Activated CD8-positive, alpha-beta memory T cell treated with anti-CD3 and anti-CD28 coated beads, Interleukin-2, amount 50 U/mL, for 24 hours (primary cell): ENCODE results near the gene TRIML2.

ENCODE experiments used
- DNase-seq: peaks from one replicate; pipeline ENCODE4 v3.0.0-alpha.2; 2020; ENCODE audit errors: extremely low read depth

TRIML2 gene

GRCh38 chr4:188109157-188109755, at the start of gene TRIML2:
TRIML2 (minus strand) TSS chr4:188109603; CDS start chr4:188105368, 4,235 bp downstream.
- no peak for DNase-seq

- DNase-seq, result no peak
These were observed 48.9 kb upstream of the TRIML2 start for GRCh38 chr4:188158336-188158735.

- DNase-seq, result no peak
These were observed 45.4 kb upstream of the TRIML2 start for GRCh38 chr4:188154668-188155405.

GRCh38 chr4:188147776-188148175, 38.4 kb upstream of the TRIML2 start:
- DNase-seq, result no peak

GRCh38 chr4:188147176-188147575, 37.8 kb upstream of the TRIML2 start:
- no peak for DNase-seq

- DNase-seq, result no peak
These were observed 37.2 kb upstream of the TRIML2 start for GRCh38 chr4:188146618-188147017.

GRCh38 chr4:188145601-188146000, 36.2 kb upstream of the TRIML2 start:
- DNase-seq, result no peak

- DNase-seq, result no peak
These were observed 34.3 kb upstream of the TRIML2 start for GRCh38 chr4:188143731-188144130.

GRCh38 chr4:188139671-188140070, 30.3 kb upstream of the TRIML2 start:
- no peak for DNase-seq

GRCh38 chr4:188139141-188139540, 29.7 kb upstream of the TRIML2 start, which contains the start of gene TRIML1:
TRIML1 (plus strand) TSS chr4:188139441; CDS start chr4:188139559, 118 bp downstream.
- DNase-seq, result no peak

GRCh38 chr4:188138227-188138626, 28.8 kb upstream of the TRIML2 start:
- DNase-seq, result no peak

GRCh38 chr4:188132232-188132631, 22.8 kb upstream of the TRIML2 start:
- DNase-seq, result no peak

GRCh38 chr4:188130355-188130754, 21.0 kb upstream of the TRIML2 start:
- DNase-seq, result no peak

GRCh38 chr4:188127214-188127874, 17.9 kb upstream of the TRIML2 start:
- DNase-seq, result no peak

- DNase-seq, result no peak
These were observed 12.1 kb upstream of the TRIML2 start for GRCh38 chr4:188121530-188121929.

GRCh38 chr4:188117631-188118324, 8.4 kb upstream of the TRIML2 start:
- no peak for DNase-seq

- no peak for DNase-seq
These were observed 3.8 kb upstream of the TRIML2 start for GRCh38 chr4:188113156-188113555.

GRCh38 chr4:188111955-188112354, 2.6 kb upstream of the TRIML2 start:
- no peak for DNase-seq

- DNase-seq, result no peak
These were observed 1.5 kb upstream of the TRIML2 start for GRCh38 chr4:188110741-188111471.

- DNase-seq, result no peak
These were observed 633 bp upstream of the TRIML2 start for GRCh38 chr4:188110036-188110435.
